Fibroblast of villous mesenchyme (primary cell): ENCODE measurements around the gene COL17A1. TPM values are rescaled to one million over a fixed set of nuclear protein-coding genes. Genes with fewer than 3 reads are reported as not detected.
A peak's percentile ranks its signal among the peaks of the same experiment; 100 is the strongest.

ENCODE experiments used
- DNase-seq: peaks from one replicate; pipeline ENCODE4 v3.0.0-alpha.2; 2010; ENCODE audit warnings: low read depth
- H3K4me3 ChIP-seq: 2 replicates; pipeline ENCODE4 v1.5.1; 2011; ENCODE audit warnings: low read depth, mild to moderate bottlenecking, low read length
- total RNA-seq: library from RNA; depleted of rRNA; stranded (reverse); fragments of >200 nt; gene quantifications from 2 replicates; pipeline ENCODE4 v1.2.3, GENCODE V29; 2012
- TF ChIP-seq, protein P1 (sequence below): IDR thresholded peaks from 2 replicates; pipeline ENCODE4 v1.5.1; 2012; ENCODE audit warnings: low read depth, mild to moderate bottlenecking, low read length; ENCODE audit not compliant: insufficient read depth

The COL17A1 gene
- total RNA-seq, 1 donor, result not detected

DNA sequence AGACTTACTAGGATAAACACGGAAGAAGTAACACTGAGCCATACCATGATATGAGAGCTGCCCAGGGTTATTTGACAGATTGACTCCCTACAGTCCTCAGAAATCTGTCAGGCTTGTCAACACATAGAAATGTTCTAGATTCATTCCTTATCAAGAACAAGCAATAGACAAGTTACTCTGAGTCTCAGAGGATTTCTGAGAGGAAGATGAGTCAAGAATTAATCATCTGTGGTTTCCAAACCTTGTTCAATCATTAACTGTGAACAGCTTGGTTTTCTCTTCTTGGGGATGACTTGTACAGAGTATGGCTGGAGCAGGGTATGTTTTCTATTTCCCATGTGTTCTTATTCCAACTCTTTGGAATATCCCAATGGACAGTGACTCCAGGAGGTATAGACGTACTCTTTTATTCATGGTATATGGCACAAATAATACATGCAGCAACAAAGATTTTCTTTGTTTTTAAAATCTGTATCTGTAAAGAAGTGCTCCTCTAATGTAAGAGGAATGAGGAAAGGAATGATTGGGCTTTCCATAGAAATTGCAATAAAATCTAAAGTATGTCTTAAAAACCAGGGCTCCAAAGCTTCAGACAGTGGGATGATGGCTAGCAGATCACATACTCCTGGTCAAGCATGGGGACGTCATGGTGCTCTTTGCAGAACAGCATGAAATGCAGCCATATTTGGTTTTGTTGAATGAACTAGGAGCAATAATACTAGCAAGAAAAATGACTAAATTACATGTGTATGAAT lies 24.4 kb upstream of the COL17A1 start:
- no peak overlapping the region for H3K4me3 ChIP-seq
- TF ChIP-seq, protein P1, sequence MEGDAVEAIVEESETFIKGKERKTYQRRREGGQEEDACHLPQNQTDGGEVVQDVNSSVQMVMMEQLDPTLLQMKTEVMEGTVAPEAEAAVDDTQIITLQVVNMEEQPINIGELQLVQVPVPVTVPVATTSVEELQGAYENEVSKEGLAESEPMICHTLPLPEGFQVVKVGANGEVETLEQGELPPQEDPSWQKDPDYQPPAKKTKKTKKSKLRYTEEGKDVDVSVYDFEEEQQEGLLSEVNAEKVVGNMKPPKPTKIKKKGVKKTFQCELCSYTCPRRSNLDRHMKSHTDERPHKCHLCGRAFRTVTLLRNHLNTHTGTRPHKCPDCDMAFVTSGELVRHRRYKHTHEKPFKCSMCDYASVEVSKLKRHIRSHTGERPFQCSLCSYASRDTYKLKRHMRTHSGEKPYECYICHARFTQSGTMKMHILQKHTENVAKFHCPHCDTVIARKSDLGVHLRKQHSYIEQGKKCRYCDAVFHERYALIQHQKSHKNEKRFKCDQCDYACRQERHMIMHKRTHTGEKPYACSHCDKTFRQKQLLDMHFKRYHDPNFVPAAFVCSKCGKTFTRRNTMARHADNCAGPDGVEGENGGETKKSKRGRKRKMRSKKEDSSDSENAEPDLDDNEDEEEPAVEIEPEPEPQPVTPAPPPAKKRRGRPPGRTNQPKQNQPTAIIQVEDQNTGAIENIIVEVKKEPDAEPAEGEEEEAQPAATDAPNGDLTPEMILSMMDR, result no peak
- peak; percentile 82 for DNase-seq

DNA sequence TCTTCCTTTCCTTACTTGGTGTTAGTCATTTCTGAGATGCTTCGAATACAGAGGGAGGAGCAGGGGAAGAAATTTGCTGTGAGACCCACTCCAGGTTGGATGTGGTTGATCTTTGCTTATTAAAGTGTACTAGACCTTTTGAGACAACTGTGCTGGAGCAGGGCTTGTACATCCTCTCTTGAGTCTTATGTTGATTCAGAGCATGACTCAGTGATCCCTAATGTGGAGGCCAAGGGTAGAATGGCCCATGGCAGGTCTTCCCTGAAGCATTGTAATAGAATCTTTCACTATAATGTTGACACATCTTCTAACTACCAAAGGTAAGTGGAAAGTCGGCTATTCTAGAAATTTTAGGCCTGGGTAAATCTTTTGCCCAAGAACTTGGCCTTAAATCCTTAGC lies 19.2 kb upstream of the COL17A1 start:
- TF ChIP-seq, protein P1, result no peak
- DNase-seq, result no peak

DNA sequence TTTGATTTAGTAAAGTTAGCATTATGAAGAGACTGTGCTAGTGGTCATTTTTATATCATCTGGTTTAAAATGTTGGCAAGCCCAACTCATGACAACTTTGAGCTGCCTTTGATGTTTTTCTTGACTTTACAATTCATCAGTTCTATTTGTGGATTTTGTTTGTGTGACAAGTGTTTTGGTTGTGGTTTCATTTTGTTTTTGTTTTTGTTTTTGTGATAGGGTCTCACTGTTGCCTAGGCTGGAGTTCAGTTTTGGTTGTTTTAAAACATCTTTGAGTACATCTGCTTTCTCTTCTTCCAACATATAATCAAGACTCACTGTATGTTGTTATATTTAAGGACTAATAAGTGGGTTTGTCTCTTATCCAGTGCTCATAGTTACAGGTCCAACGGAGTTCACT lies 18.7 kb upstream of the COL17A1 start:
- H3K4me3 ChIP-seq, result no peak overlapping the region
- TF ChIP-seq, protein P1, result no peak
- no peak for DNase-seq

More for the DNA sequence above, 19.2 kb upstream of the COL17A1 start:
- H3K4me3 ChIP-seq, result no peak overlapping the region

- H3K4me3 ChIP-seq, result no peak overlapping the region
- TF ChIP-seq, protein P1, result no peak
- no peak for DNase-seq
These were observed 18.3 kb upstream of the COL17A1 start for GRCh38 chr10:104103956-104104355.

DNA sequence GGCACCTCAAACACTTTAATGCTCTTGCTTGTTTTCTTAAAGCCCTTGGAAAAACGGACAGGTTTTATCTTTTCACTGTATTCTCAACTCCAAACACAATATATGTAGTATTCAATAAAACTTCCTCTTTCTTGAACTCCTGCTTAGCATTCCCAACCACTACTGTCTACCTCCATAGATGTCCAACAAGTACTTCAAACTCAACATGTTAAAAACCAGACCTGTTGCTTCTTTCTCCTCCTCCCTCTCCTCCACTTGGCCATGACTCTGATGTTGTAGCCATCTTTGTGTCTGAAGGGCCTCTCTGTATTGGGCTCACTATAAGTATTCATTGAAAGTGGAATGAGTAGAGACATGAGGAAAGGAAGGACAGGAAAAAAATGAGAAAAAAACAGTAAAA lies 16.2 kb upstream of the COL17A1 start:
- TF ChIP-seq, protein P1, result no peak
- H3K4me3 ChIP-seq, result no peak overlapping the region
- no peak for DNase-seq

DNA sequence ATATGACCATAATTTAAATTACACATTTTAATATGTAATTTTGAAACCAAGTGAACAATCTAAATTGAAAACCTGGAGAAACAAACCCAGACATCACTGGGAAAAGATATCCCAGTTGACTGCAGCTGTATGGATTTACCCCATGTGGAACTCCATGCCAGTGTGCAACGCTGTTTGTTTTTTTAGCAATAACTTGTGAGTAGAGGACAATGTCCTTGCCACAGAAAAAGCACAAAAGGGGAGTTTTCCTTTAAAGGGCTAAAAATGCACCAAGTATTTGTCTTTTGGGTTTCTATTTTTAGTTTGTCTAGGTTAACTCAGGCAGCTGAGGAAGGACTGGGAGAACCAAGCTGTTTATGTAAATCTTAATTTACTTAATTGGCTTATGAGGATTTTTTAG lies 15.1 kb upstream of the COL17A1 start:
- TF ChIP-seq, protein P1, result no peak
- H3K4me3 ChIP-seq, result no peak overlapping the region
- DNase-seq, result no peak

DNA sequence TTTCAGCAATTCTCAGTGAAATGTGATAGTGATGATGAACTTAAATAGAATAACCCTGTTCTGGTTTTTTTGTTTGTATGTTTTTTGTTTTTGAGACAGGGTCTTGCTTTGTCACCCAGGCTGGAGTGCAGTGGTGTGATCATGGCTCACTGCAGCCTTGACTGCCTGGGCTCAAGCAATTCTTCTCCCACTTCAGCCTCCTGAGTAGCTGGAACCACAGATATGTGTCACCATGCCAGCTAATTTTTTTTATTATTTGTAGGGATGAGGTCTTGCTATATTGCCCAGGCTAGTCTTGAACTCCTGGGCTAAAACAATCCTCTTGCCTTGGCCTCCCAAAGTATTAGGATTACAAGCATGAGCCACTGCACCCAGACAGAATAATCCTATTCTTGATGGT lies 14.3 kb upstream of the COL17A1 start:
- no peak for DNase-seq
- H3K4me3 ChIP-seq, result no peak overlapping the region
- TF ChIP-seq, protein P1, result no peak
